GM19193 (cell line): ENCODE data around the gene SAMD4B.

Source experiments
- POLR2A ChIP-seq: IDR thresholded peaks from 4 replicates; pipeline ENCODE4 v1.6.1; 2011; ENCODE audit not compliant: insufficient read depth, insufficient read length; ENCODE audit errors: extremely low read depth

SAMD4B gene

GRCh38 chr19:39345956-39346355, 3.7 kb downstream of the SAMD4B start:
- no peak for TF ChIP-seq POLR2A

DNA sequence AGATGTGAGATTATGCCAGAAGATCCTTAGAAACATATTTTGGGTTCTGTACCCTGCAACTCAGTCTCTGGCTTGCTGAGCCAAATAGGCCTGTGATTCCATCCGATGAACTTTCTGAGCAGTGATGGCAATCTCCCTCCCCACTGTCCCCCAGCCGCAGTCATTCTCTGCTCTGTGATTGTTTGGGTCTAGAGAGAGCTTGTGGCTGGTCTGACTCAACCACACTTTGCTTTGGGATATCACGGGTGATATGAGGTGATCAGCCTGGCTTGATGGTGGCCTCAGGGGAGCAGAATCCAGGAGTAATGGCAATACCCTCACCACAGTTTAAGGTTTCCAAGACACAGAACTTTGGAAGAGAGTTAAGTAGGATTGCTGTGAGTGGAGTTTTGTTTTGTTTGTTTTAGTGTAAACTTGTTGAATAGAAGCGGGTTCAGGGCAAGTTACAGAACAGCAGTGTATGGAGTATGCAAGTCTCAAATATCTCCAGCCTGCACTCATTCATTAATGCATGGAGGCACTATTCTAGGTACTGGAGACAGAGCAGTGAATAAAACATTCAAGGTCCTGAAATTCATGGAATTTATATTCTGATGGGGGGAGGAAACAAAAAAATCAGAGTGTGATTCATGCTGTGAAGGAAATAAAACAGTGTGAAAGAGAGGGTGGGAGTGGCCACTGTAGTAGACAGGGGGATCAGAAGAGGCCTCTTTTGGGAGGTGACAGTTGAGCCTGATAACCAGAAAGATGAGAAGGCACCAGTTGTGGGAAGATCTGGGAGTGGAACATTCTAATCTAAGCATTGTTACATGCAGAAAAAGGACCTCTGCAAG, 5.3 kb downstream of the SAMD4B start:
- no peak for TF ChIP-seq POLR2A

- TF ChIP-seq POLR2A: no peak
These were observed 7.1 kb downstream of the SAMD4B start for GRCh38 chr19:39349326-39349725.

GRCh38 chr19:39350156-39350555, 7.9 kb downstream of the SAMD4B start:
- TF ChIP-seq POLR2A: no peak

DNA sequence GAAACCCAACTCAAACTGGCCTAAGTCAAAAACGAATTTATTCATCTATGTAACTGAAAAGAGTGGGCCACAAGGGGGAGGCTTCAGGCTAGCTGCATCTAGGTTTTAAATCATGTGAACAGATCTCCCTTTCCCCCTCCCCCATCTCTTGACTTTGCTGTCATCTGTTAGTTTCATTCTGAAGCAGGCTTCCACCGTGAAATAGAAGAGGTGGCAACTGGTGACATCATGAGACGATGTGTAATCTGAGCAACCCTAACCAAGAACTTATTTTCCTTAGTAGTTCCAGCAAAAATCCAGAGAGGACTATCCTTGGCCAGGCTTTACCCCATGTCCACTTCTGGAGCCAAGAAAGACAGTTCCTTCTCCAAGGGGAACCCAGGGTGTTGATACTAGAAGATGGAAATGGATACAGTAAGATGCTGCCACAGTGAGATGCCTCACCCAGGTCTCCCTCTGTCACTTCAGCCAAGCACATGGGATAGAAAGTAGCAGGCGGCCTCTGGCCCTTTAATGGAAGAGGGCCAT, 9.4 kb downstream of the SAMD4B start:
- no peak for TF ChIP-seq POLR2A

- no peak for TF ChIP-seq POLR2A
These were observed 10.4 kb downstream of the SAMD4B start for GRCh38 chr19:39352381-39353255.

DNA sequence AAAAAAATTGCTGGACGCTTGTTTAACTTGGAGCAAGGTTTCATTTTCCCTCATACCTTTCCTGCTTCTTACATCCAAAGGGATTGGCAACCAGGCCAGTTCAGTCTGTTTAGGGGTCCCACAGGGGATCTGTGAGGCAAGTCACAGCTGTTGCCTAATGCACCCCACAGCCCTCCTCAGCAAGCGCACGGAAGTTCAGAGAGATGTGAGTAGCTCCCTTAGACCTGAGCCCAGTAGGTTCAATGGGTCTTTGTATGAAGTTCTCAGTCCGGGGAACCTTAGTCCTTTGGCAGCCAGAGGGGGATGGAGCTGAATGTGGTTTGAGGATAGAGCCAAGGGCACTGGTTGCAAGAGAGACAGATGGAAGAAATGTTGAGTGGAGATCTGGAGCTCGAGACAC, 13.0 kb downstream of the SAMD4B start:
- TF ChIP-seq POLR2A: no peak

DNA sequence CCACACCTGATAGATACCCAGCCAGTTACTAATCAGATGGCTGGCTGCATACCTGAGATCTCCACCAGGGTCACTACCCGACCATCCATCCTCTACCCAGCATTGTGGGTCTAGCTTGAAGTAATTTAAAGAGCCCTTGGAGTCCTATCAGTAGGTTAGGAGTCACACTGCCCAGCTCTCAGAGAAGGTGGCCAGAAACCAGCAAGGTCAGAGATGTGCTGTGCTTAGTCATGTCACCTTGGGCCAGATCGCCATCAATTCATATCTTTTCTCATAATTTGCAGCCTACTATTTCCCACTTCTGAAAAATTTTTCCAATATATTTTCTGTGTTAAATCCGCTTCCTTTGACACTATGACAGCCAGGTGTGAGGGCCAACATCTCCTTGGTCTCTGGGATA, 13.9 kb downstream of the SAMD4B start:
- no peak for TF ChIP-seq POLR2A

GRCh38 chr19:39356647-39357046, 14.4 kb downstream of the SAMD4B start:
- no peak for TF ChIP-seq POLR2A

- TF ChIP-seq POLR2A: no peak
These were observed 16.8 kb downstream of the SAMD4B start for GRCh38 chr19:39359026-39359425.

- TF ChIP-seq POLR2A: no peak
These were observed 18.4 kb downstream of the SAMD4B start for GRCh38 chr19:39360599-39360998.

- TF ChIP-seq POLR2A: no peak
These were observed 20.7 kb downstream of the SAMD4B start for GRCh38 chr19:39362682-39363657.

DNA sequence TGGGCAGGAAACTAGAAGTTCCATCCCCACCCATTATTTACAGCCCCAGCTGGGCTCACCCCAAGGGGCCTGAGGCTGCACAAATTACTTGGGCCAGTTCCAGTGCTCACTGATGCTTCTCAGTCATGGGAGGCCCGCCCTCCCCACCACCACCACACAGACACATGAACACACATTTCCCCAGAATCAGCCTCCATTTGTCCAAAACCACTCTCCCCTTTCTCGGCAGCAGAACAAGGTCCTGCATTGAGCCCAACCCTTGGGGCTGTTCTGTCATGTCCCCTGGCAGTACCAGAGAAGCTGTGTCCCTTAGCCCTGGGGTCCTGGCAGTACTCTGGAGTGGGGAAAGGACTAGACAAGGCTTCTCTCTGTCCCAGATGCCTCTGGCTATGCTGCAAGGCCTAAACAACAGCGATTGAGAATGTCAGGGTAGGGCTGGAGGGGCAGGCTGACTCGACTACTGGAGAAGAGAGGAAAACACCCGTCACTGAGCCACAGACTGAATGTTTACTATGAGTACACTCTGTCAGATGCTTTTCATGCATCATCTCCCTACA, 21.8 kb downstream of the SAMD4B start:
- no peak for TF ChIP-seq POLR2A

DNA sequence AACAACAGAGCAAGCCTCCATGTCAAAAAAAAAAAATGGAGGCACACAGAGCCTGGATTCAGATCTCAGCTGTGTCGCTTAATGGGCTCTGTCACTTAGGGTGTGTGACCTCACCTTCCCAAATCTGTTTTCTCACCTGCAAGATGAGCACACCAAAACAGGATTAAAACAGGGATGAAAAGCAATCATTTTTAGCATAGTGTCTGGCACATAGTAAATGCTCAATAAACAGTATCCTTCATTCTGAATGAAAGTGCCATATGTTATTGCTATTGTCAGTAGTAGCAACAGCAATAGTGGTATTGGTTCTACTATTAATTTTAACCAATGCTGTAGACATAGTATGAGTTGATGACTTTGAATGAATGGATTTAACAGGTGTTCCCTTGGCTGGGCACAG, 23.3 kb downstream of the SAMD4B start:
- TF ChIP-seq POLR2A: no peak
